Lung (tissue), 12 donors: ENCODE results near the gene AGMO. TPM values are rescaled to one million over a fixed set of nuclear protein-coding genes. Genes with fewer than 3 reads are reported as not detected.

ENCODE experiments used
- ATAC-seq: fragments of 200-7000 bp; cut with Tn5 transposase; one replicate; pipeline ENCODE4 v1.9.1; 2020; ENCODE audit warnings: moderate number of reproducible peaks; ENCODE audit not compliant: insufficient read depth, low FRiP score
- DNase-seq, 3 donors: peaks; one replicate each; pipeline ENCODE4 v3.0.0-alpha.2; 2013 to 2017
- H3K27ac ChIP-seq, 2 donors: one replicate each; pipeline ENCODE4 v1.5.1; 2013; ENCODE audit warnings: mild to moderate bottlenecking in 2 of 2, moderate library complexity in 2 of 2, control low read depth in 1 of 2, inconsistent platforms in 1 of 2, low read depth in 1 of 2, low read length in 1 of 2
- H3K27me3 ChIP-seq, 3 donors: one replicate each; pipeline ENCODE4 v1.5.1; 2013; ENCODE audit warnings: low read length in 2 of 3; ENCODE audit not compliant: control insufficient read depth in 3 of 3, insufficient read depth in 3 of 3
- H3K36me3 ChIP-seq, 4 donors: one replicate each; pipeline ENCODE4 v1.5.1; 2013; ENCODE audit warnings: low read length in 4 of 4, mild to moderate bottlenecking in 1 of 4, moderate library complexity in 1 of 4; ENCODE audit not compliant: control insufficient read depth in 4 of 4, insufficient read depth in 4 of 4
- H3K4me1 ChIP-seq, 5 donors: one replicate each; pipeline ENCODE4 v1.5.1; 2013; ENCODE audit warnings: low read length in 5 of 5, mild to moderate bottlenecking in 2 of 5, moderate library complexity in 1 of 5; ENCODE audit not compliant: control insufficient read depth in 5 of 5, insufficient read depth in 5 of 5
- H3K4me3 ChIP-seq: one replicate; pipeline ENCODE4 v1.5.1; 2013; ENCODE audit warnings: mild to moderate bottlenecking, control low read depth, moderate library complexity
- H3K9ac ChIP-seq, 2 donors: one replicate each; pipeline ENCODE4 v1.5.1; 2013; ENCODE audit warnings: low read length in 2 of 2, control low read depth in 1 of 2; ENCODE audit not compliant: insufficient read depth in 1 of 2
- H3K9me3 ChIP-seq, 4 donors: one replicate each; pipeline ENCODE4 v1.5.1; 2013; ENCODE audit warnings: low read length in 3 of 4, mild to moderate bottlenecking in 1 of 4, moderate library complexity in 1 of 4; ENCODE audit not compliant: control insufficient read depth in 4 of 4, insufficient read depth in 3 of 4
- WGBS, 2 donors: extraction: QIAGEN DNeasy Blood & Tissue Kit; methylation state at CpG; one replicate each; pipeline ENCODE4 v1.1.7; 2013; 5-methylcytosine and 5-hydroxymethylcytosine counted together
- polyA plus RNA-seq, 2 donors: library from polyadenylated mRNA; stranded (reverse); fragments of 200-250 nt; gene quantifications; one replicate each; pipeline ENCODE4 v1.2.1, GENCODE V29; 2013
- total RNA-seq, 2 donors: library from RNA; depleted of rRNA in 1 of 2; stranded (reverse); fragments of >200 nt in 1 of 2; gene quantifications; one replicate each; pipeline ENCODE4 v1.2.1, GENCODE V29; 2014 to 2021
- TF ChIP-seq, protein P1 (sequence below): IDR thresholded peaks from 2 replicates; pipeline ENCODE4 v1.5.1; 2012; ENCODE audit warnings: mild to moderate bottlenecking; ENCODE audit errors: control extremely low read depth, extremely low read depth
- donor health status: control.
- donor health status: control.
- donor health status: Bipolar disorder and iron deficiency.
- donor health status: healthy.
- donor health status: DM: yes; HTN: yes; CAD: no.

Gene AGMO
- total and polyA plus RNA-seq, 4 donors, result 0.03 to 0.74 (median 0.11) TPM

DNA sequence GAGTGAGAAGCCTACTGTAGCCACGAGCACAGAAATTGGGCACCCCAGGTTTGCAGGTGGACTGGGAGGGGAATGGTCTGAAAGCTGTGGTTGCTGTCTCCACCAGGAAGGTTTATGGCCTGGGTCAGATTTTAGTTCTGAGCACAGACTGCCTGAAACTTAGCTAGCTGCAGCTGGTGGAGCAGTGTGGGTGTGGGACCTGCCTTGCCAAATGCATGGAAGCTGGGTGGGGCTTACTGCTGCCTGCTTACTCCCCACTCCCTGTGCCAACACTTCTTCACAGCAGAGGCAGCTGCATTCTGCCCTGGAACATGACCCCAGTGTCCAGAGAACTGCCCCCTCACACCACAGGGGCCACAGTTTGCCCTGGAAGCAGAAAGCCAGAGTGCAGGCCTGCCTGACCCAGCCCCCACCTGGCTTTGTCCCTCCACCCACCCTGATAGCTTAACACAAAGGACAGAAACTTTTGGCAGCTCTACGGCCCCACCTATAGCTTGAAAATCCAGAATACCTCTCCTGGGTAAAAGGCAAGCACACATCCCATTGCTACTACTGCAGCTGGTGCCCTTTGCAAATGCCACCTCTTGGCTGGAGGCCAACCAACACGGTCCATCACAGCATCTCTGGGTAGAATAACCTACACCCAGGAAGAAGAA lies 281.6 kb downstream of the AGMO start:
- Histone ChIP-seq H3K9ac (no peak overlapping the region), H3K27ac (no peak overlapping the region), H3K4me1 (no peaks in the 10 kb centered on the region), H3K4me3 (no peak overlapping the region), H3K27me3 (no peaks in the 10 kb centered on the region), H3K9me3 (peaks cover 0 to 17% (median 11%) of the 10 kb centered on the region in 4 donors), H3K36me3 (no peaks in the 10 kb centered on the region)
- 73 to 85% methylated on average over 3 of the region's 3 CpGs for WGBS, 2 donors
- DNase-seq (no peak), ATAC-seq (no peak)
- TF ChIP-seq, protein P1, sequence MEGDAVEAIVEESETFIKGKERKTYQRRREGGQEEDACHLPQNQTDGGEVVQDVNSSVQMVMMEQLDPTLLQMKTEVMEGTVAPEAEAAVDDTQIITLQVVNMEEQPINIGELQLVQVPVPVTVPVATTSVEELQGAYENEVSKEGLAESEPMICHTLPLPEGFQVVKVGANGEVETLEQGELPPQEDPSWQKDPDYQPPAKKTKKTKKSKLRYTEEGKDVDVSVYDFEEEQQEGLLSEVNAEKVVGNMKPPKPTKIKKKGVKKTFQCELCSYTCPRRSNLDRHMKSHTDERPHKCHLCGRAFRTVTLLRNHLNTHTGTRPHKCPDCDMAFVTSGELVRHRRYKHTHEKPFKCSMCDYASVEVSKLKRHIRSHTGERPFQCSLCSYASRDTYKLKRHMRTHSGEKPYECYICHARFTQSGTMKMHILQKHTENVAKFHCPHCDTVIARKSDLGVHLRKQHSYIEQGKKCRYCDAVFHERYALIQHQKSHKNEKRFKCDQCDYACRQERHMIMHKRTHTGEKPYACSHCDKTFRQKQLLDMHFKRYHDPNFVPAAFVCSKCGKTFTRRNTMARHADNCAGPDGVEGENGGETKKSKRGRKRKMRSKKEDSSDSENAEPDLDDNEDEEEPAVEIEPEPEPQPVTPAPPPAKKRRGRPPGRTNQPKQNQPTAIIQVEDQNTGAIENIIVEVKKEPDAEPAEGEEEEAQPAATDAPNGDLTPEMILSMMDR, result no peak

DNA sequence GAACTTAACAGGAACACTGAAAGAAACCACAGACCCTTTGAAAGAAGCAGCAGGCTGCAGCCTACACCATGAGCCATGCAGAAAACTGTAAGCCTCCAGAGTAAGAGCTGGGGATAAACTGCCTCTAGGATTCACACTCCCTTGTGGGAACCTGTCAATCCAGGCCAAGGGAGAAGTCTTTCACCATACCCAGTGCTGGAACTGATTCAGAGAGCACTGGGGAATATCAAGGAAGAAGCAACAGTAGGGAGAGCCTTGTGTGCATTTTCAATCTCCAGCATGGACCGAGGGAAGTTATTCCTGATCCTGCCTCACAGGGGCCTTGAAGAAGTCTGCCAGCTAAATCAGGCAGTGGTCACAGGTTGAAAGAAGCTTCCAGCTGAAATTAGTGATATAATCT lies 282.2 kb downstream of the AGMO start:
- DNase-seq (no peak), ATAC-seq (no peak)
- Histone ChIP-seq H3K9me3 (peaks cover 0 to 17% (median 11%) of the 10 kb centered on the region in 4 donors), H3K4me1 (no peaks in the 10 kb centered on the region), H3K4me3 (no peak overlapping the region), H3K27me3 (no peaks in the 10 kb centered on the region), H3K36me3 (no peaks in the 10 kb centered on the region), H3K9ac (no peak overlapping the region), H3K27ac (no peak overlapping the region)
- TF ChIP-seq, protein P1, result no peak
- WGBS, 2 donors, result 81 to 92% methylated on average over 1 of the region's 1 CpG

DNA sequence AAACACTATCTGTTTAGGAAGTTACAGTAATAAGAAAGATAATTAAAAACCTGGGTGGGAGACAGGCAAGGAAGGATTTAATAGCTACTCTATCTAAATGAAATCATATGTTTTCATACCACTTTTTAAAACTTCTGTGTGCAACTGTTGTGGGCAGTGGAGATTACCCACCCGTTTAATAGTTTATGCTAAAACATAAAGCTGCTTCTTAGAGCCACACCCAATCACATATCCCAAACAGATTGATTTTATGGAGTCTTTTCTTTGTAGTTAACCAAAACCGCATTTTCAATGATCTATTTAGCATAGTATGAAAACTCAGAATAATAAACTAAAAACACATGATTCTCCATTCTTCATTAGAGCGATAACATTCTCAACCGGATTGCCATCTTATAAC lies 304.1 kb downstream of the AGMO start:
- Histone ChIP-seq H3K27me3 (no peaks in the 10 kb centered on the region), H3K9ac (no peak overlapping the region), H3K4me1 (no peaks in the 10 kb centered on the region), H3K27ac (no peak overlapping the region), H3K9me3 (no peaks in the 10 kb centered on the region), H3K36me3 (no peaks in the 10 kb centered on the region), H3K4me3 (no peak overlapping the region)
- ATAC-seq (no peak), DNase-seq (no peak)
- 94 to 98% methylated on average over 4 of the region's 4 CpGs for WGBS, 2 donors
- TF ChIP-seq, protein P1, result no peak

DNA sequence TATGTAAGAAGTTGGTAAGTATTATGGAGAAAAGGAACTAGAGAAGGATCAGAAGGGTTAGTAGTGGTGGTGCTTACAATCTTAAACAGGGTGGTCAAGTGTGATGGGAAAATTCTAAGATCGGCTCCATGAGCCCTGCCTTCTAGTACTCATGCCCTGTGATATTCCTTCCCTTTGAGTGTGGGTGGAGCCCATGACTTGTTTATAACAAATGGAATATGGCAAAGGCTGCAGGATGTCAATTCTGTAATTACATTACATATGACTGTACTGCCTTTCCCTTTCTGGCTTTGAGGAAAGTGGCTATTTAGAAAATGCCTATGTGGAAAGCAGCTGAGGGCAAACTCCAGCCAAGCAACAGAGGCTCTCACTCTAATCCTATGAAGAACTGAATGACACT lies 309.6 kb downstream of the AGMO start:
- Histone ChIP-seq H3K9ac (no peak overlapping the region), H3K36me3 (no peaks in the 10 kb centered on the region), H3K4me1 (no peaks in the 10 kb centered on the region), H3K27me3 (no peaks in the 10 kb centered on the region), H3K27ac (no peak overlapping the region), H3K9me3 (no peaks in the 10 kb centered on the region), H3K4me3 (no peak overlapping the region)
- ATAC-seq (no peak), DNase-seq (no peak)
- TF ChIP-seq, protein P1, result no peak
- WGBS, 2 donors, result 92 to 97% methylated on average over 1 of the region's 1 CpG
